ENCODE results near the gene FGF4.

The FGF4 gene

DNA sequence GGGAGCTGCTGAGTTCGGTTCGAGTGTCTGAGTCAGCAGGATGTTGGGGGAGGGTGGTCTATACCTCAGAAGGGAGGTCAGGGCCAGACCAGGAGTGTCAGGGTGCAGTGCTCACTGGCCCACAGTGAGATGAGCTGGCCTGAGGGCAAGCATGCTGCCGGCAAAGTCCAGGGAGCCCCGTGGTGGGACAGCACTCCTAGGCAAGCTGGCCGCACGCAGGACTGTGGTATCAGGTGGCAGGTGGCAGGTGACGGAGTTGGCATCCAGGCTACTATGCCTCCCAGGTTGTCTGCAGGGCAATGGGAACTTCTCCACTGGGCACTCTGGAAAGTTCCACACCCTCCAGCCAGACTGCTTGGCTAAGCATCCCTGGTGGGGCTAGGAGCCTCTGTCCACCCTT lies 39.3 kb upstream of the FGF4 start:
- Histone ChIP-seq H2AFZ (ENCODE audit: low read depth) (no peak overlapping the region), H3K27me3 (ENCODE audit: insufficient read depth, low read depth) (no peaks in the 10 kb centered on the region), H3K9ac (no peak overlapping the region), H4K20me1 (ENCODE audit: insufficient read depth) (no peaks in the 10 kb centered on the region), H3K36me3 (ENCODE audit: insufficient read depth) (no peaks in the 10 kb centered on the region), H3K79me2 (ENCODE audit: insufficient read depth, low read depth) (no peaks in the 10 kb centered on the region), H3K4me1 (ENCODE audit: low read depth, poor library complexity, severe bottlenecking) (no peaks in the 10 kb centered on the region), H3K4me2 (no peak overlapping the region), H3K27ac (no peak overlapping the region), H3K4me3 (IDR thresholded peaks at IDR 0.05; ENCODE audit: insufficient read depth, low read depth, low read length) (no peak overlapping the region)
- TF ChIP-seq, protein P1, sequence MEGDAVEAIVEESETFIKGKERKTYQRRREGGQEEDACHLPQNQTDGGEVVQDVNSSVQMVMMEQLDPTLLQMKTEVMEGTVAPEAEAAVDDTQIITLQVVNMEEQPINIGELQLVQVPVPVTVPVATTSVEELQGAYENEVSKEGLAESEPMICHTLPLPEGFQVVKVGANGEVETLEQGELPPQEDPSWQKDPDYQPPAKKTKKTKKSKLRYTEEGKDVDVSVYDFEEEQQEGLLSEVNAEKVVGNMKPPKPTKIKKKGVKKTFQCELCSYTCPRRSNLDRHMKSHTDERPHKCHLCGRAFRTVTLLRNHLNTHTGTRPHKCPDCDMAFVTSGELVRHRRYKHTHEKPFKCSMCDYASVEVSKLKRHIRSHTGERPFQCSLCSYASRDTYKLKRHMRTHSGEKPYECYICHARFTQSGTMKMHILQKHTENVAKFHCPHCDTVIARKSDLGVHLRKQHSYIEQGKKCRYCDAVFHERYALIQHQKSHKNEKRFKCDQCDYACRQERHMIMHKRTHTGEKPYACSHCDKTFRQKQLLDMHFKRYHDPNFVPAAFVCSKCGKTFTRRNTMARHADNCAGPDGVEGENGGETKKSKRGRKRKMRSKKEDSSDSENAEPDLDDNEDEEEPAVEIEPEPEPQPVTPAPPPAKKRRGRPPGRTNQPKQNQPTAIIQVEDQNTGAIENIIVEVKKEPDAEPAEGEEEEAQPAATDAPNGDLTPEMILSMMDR (conservative IDR thresholded peaks at IDR 0.05; ENCODE audit: low read depth, low read length), result no peak

DNA sequence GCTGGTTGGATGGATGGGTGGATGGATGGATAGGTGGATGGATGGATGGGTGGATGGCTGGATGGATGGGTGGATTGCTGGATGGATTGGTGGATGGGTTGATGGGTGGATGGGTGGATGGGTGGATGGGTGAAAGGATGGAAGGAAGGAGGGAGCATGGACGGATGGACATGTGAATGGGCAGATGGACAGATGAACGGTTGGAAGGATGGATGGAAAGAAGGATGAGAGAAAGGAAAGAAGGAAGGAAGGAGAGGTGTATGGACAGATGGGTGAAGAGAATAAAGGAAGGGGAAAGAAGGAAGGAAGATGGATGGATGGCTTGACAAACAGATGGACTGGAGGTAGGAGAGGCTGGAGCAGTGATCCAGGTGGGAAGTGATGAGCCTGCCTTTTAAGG lies 38.7 kb upstream of the FGF4 start:
- H3K4me2 ChIP-seq, result no peak overlapping the region
- no peak overlapping the region for H3K4me3 ChIP-seq (IDR thresholded peaks at IDR 0.05; ENCODE audit: insufficient read depth, low read depth, low read length)
- TF ChIP-seq, protein P1 (conservative IDR thresholded peaks at IDR 0.05; ENCODE audit: low read depth, low read length), result no peak
- no peaks in the 10 kb centered on the region for H3K4me1 ChIP-seq (ENCODE audit: low read depth, poor library complexity, severe bottlenecking)
- no peaks in the 10 kb centered on the region; the same call in 1 of the 2 replicates for H3K27me3 ChIP-seq (ENCODE audit: insufficient read depth, low read depth)
- no peak overlapping the region for H3K9ac ChIP-seq
- no peaks in the 10 kb centered on the region for H4K20me1 ChIP-seq (ENCODE audit: insufficient read depth)
- no peak overlapping the region for H2AFZ ChIP-seq (ENCODE audit: low read depth)
- no peaks in the 10 kb centered on the region for H3K36me3 ChIP-seq (ENCODE audit: insufficient read depth)
- H3K79me2 ChIP-seq (ENCODE audit: insufficient read depth, low read depth), result no peaks in the 10 kb centered on the region
- H3K27ac ChIP-seq, result no peak overlapping the region

DNA sequence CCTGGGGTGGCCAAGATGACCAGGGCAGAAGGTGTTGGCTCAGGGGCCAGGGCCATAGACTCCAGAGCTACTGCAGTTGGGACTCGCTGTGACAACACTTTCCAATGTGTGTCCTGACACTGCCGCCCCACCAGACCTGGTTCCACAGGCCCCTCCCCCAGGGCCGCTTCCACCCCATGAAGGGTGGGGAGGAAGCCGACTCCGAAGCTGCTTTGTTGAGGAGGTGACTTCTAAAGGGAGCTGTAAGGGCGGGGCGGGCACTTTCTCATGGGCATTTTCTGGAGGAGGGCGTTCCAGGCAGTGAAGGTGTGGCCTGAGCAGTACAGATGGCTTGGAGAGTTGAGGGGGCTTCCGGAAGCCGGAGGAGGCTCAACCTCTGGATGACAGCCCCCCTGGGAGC lies 37.8 kb upstream of the FGF4 start:
- no peak overlapping the region for H3K4me3 ChIP-seq (IDR thresholded peaks at IDR 0.05; ENCODE audit: insufficient read depth, low read depth, low read length)
- H3K27me3 ChIP-seq (ENCODE audit: insufficient read depth, low read depth), result no peaks in the 10 kb centered on the region; the same call in 1 of the 2 replicates
- no peak overlapping the region for H3K27ac ChIP-seq
- no peak overlapping the region for H3K4me2 ChIP-seq
- no peaks in the 10 kb centered on the region for H3K79me2 ChIP-seq (ENCODE audit: insufficient read depth, low read depth)
- no peak overlapping the region for H3K9ac ChIP-seq
- no peaks in the 10 kb centered on the region for H3K4me1 ChIP-seq (ENCODE audit: low read depth, poor library complexity, severe bottlenecking)
- TF ChIP-seq, protein P1 (conservative IDR thresholded peaks at IDR 0.05; ENCODE audit: low read depth, low read length), result no peak
- no peak overlapping the region for H2AFZ ChIP-seq (ENCODE audit: low read depth)
- no peaks in the 10 kb centered on the region for H3K36me3 ChIP-seq (ENCODE audit: insufficient read depth)
- no peaks in the 10 kb centered on the region for H4K20me1 ChIP-seq (ENCODE audit: insufficient read depth)

DNA sequence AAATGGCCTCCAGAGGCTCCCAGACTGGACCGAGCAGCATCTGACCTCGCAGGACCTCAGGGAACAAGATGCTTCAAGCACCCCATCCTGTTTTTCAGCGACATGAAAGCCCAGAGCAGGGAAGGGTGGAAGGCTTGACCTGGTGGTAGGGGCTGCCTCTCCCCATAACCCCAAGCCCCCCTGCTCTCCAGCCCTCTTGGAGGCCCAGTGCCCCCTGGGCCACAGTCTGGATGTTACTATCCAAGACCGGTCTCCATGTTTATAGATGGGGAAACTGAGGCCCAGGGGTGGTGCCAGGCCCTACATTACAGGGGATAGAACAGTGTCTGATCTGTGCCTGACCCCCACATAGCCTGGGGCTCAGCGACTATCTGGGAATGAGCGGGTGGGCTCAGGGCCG lies 37.1 kb upstream of the FGF4 start:
- Histone ChIP-seq H3K36me3 (ENCODE audit: insufficient read depth) (no peaks in the 10 kb centered on the region), H3K4me3 (IDR thresholded peaks at IDR 0.05; ENCODE audit: insufficient read depth, low read depth, low read length) (no peak overlapping the region), H3K4me1 (ENCODE audit: low read depth, poor library complexity, severe bottlenecking) (no peaks in the 10 kb centered on the region), H3K27me3 (ENCODE audit: insufficient read depth, low read depth) (no peaks in the 10 kb centered on the region; the same call in 1 of the 2 replicates), H3K79me2 (ENCODE audit: insufficient read depth, low read depth) (no peaks in the 10 kb centered on the region), H3K9ac (no peak overlapping the region), H3K27ac (no peak overlapping the region), H2AFZ (ENCODE audit: low read depth) (no peak overlapping the region), H4K20me1 (ENCODE audit: insufficient read depth) (no peaks in the 10 kb centered on the region), H3K4me2 (no peak overlapping the region)
- TF ChIP-seq, protein P1 (conservative IDR thresholded peaks at IDR 0.05; ENCODE audit: low read depth, low read length), result no peak

Data from KMS-11 (cell line).